HG03064 (cell line): ENCODE measurements around the gene POMT1.
"Not testable (repeated sequence)": the region's sequence is repeated elsewhere in the genome, so short reads cannot be mapped to it uniquely, and the experiment has no call there.

ENCODE experiments used
- ATAC-seq: cut with Tn5 transposase; IDR thresholded peaks from one replicate; pipeline ENCODE4 v1.9.1; 2021; ENCODE audit warnings: low read depth; ENCODE audit not compliant: unreplicated experiment

The POMT1 gene

DNA sequence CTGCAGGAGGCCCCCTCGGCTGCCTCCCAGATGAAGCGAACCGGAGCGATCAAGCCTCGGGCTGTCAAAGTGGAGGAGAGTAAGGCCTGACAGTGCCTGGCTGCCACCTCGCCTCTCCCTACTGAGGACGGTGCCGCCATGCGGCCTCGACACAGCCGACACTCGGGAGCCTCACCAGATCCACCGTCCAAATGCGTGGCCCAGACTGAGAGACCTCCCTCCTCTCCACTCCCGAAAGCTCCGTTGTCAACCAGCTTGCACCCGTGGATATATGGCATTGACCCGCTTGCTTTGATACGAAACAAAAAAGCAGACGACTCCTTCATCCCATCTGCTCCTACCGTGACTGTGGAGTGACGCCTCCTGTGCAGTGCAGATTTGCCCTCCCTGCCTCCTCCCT is 6.9 kb upstream of the POMT1 start:
- ATAC-seq: no peak

GRCh38 chr9:131496844-131497405 is 5.8 kb upstream of the POMT1 start:
- no peak for ATAC-seq

DNA sequence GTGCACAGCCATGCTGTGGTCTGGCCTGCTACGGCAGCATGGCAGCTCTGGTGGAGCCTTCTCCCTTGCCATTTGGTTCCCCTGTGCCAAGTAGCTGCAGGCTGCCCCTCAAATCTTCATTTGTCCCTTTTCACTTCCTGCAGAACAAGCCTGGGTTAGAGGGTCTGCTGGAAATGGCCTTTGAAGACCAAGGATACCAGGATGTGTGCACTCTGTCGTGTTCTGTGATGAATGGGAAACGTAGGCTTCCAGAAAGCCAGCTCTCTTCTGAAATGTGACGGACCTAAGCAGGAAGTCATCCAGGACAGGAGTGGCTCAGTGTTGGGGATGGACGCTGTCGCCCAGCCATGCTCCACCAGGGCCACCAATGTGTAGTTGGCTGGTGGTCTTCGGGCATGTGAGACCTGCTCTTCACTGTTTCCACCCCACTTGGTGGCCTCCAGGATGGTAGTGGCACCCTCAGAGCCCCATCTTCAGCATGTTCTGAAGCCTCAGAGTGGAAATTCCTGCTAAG is 3.4 kb upstream of the POMT1 start:
- no peak for ATAC-seq

GRCh38 chr9:131500377-131500776 is 2.3 kb upstream of the POMT1 start:
- ATAC-seq: no peak

DNA sequence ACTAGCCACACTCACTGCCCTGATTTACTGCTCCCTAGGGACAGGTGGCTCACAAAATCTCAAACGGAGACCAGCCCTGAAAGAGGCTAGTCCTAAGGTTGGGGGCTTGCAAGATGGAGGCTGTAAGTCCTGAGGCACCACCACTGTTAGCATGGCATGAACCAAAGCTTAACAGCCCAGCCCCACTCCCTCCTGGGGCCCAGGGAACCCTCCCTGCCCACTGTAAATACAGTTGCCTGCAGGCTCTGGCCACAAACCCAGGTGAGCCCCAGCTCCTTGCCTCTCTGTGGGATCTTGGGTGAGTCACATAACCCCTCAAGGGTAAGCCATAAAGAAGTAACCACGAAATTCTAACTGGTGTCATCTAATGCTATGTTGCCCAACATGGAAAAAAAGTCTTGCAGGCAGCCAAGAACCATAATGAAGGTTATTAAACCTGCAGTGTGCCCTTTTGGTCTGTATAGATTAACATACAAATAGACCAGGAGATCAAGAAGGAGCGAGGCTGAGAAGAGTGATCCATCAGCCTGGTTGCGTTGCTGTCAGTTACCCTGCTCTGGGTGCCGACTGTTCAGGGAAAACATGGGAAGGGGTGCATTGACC is 1.7 kb upstream of the POMT1 start:
- no peak for ATAC-seq

GRCh38 chr9:131503626-131504465 is 1.1 kb downstream of the POMT1 start:
- ATAC-seq: no peak

DNA sequence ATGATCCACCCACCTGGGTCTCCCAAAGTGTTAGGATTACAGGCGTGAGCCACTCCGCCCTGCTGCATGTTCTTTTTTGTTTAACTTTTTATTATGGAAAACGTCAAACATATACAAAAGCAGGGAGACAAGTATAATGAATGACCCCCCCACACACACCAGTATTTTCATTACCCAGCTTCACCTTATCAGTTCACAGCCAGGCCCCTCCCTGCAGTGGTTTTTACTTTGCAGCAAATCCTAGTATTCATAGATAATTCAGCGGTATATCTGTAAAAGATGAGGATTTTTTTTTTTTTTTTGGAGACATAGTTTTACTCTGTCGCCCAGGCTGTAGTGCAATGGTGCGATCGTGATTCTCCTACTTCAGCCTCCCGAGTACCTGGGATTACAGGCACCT is 2.3 kb downstream of the POMT1 start:
- ATAC-seq: no peak

- ATAC-seq: no peak
Observed at GRCh38 chr9:131511416-131511815, 8.7 kb downstream of the POMT1 start.

DNA sequence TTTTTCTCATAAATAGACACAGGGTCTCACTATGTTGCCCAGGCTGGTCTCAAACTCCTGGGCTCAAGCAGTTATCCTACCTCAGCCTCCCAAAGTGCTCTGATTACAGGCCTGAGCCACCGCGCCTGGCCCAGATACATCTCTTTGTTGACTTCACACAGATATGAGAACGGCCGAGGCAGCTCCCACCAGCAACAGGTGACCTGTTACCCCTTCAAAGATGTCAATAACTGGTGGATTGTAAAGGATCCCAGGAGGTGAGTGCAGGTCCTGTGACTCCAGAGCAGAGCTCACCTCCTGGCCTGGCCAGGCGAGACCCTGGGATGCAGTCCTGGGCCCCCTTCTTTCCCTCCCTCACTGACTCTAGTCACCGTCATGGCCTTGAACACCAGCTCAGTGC is 9.2 kb downstream of the POMT1 start:
- no peak for ATAC-seq

GRCh38 chr9:131513177-131513576 is 10.5 kb downstream of the POMT1 start:
- no peak for ATAC-seq

GRCh38 chr9:131515559-131516031 is 12.9 kb downstream of the POMT1 start:
- not testable (repeated sequence) for ATAC-seq

- no peak for ATAC-seq
Observed at GRCh38 chr9:131516100-131516499, 13.4 kb downstream of the POMT1 start.

DNA sequence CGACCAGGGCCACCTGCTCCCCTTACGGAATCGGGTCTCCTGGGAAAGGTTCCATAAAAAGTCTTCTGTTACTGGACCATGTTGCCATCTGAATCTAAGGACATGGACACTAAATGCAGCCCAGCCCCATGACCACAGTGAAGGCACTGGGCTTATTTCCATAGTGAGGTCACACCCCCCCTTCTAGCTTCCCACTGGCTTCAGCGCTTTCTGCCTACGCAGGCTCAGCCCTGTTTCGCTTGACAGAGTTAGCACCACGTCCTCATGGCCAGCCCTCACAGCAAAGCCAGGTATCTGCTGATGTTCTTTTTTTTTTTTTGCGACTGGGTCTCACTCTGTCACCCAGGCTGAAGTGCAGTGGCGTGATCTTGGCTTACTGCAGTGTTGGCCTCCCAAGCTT is 14.2 kb downstream of the POMT1 start:
- ATAC-seq: no peak

- ATAC-seq: no peak
Observed at GRCh38 chr9:131517761-131518190, 15.1 kb downstream of the POMT1 start.

DNA sequence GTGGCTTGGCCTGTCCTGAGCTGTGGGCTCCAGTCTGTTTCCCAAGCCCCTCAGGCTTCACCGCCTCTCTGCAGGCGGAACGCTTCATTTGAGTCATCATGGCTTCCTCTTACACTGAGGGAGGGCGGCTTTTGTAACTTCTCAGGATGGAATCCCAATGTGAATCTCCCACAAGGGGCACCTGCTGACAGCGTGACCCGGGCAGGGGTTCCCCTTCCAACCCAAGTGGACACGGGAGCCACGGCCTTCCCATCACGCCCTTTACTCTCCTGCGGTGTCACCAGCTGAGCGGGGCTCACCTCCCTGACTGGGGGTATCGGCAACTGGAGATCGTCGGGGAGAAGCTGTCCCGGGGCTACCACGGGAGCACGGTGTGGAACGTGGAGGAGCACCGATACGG is 15.8 kb downstream of the POMT1 start:
- ATAC-seq: no peak

DNA sequence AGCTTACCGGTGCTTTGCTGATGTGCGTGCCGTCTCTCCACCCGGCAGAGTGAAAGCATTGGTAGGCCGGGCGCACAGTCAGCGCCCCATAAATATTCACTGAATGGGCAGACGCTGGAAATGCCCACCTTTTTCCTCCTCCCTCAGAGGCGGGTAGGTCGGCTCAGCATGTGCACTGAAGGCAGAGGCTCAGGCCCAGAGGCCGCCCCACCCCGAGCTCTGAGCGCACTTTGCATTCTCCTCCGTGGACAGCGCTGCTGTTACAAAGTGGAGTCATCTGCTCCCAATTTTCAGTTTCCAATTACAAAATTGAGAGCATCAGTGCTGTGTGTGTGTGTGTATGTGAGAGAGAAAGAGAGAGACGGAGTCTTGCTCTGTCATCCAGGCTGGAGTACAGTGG is 17.8 kb downstream of the POMT1 start:
- no peak for ATAC-seq

GRCh38 chr9:131521203-131521602 is 18.5 kb downstream of the POMT1 start:
- ATAC-seq: no peak

DNA sequence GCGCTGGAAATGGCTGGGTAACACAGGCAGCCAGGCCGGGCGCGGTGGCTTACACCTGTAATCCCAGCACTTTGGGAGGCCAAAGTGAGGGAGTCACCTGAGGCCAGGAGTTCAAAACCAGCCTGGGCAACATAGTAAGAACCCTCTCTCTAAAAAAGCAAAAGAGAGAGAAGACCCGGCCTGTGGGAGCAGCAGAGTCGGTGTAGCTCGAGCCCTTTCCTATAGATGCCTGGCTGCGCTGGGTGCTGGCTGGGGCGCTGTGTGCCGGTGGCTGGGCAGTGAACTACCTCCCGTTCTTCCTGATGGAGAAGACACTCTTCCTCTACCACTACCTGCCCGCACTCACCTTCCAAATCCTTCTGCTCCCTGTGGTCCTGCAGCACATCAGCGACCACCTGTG is 19.1 kb downstream of the POMT1 start:
- no peak for ATAC-seq

- ATAC-seq: no peak
Observed at GRCh38 chr9:131522257-131523085, 19.8 kb downstream of the POMT1 start.

GRCh38 chr9:131523086-131523388 is 20.3 kb downstream of the POMT1 start:
- ATAC-seq: no peak
